Measurements from ENCODE around the gene CENPN.

The CENPN gene

GRCh38 chr16:81006813-81007695, at the start of gene CENPN, which contains the start of gene CMC2:
Gene CENPN, plus strand, starts transcription at chr16:81007214. Its CDS starts 4,726 bp downstream, at chr16:81011940.
Gene CMC2, minus strand, starts transcription at chr16:81006885. Its CDS starts 9,491 bp downstream, at chr16:80997394.
- DNase-seq, result peak; percentile 99

- DNase-seq, result no peak
Measured at GRCh38 chr16:80958284-80958683, 48.7 kb upstream of the CENPN start.

- no peak for DNase-seq
Measured at GRCh38 chr16:80962879-80963278, 44.1 kb upstream of the CENPN start.

GRCh38 chr16:80964351-80964750, 42.7 kb upstream of the CENPN start:
- no peak for DNase-seq

GRCh38 chr16:80966617-80967016, 40.4 kb upstream of the CENPN start:
- no peak for DNase-seq

- DNase-seq, result no peak
Measured at GRCh38 chr16:80968386-80969113, 38.5 kb upstream of the CENPN start.

- DNase-seq, result no peak
Measured at GRCh38 chr16:80969114-80969484, 37.9 kb upstream of the CENPN start.

GRCh38 chr16:80971819-80972218, 35.2 kb upstream of the CENPN start:
- no peak for DNase-seq

GRCh38 chr16:80972611-80973010, 34.4 kb upstream of the CENPN start:
- no peak for DNase-seq

GRCh38 chr16:80973991-80974390, 33.0 kb upstream of the CENPN start:
- no peak for DNase-seq

GRCh38 chr16:80974649-80975376, 32.2 kb upstream of the CENPN start:
- no peak for DNase-seq

- DNase-seq, result no peak
Measured at GRCh38 chr16:80976946-80977345, 30.1 kb upstream of the CENPN start.

GRCh38 chr16:80981103-80981502, 25.9 kb upstream of the CENPN start:
- no peak for DNase-seq

GRCh38 chr16:80982646-80983045, 24.4 kb upstream of the CENPN start:
- no peak for DNase-seq

GRCh38 chr16:80984124-80984892, 22.7 kb upstream of the CENPN start:
- DNase-seq, result no peak

- DNase-seq, result no peak
Measured at GRCh38 chr16:80985611-80986010, 21.4 kb upstream of the CENPN start.

- DNase-seq, result no peak
Measured at GRCh38 chr16:80986557-80986956, 20.5 kb upstream of the CENPN start.

GRCh38 chr16:80988756-80989155, 18.3 kb upstream of the CENPN start:
- no peak for DNase-seq

- DNase-seq, result no peak
Measured at GRCh38 chr16:80989801-80990200, 17.2 kb upstream of the CENPN start.

- DNase-seq, result no peak
Measured at GRCh38 chr16:80990577-80990976, 16.4 kb upstream of the CENPN start.

- no peak for DNase-seq
Measured at GRCh38 chr16:80990978-80991377, 16.0 kb upstream of the CENPN start.

GRCh38 chr16:80991792-80992430, 15.1 kb upstream of the CENPN start:
- no peak for DNase-seq
